SKM-1 treated with dmso at 0.1 percent for 144 hours (cell line): ENCODE results near the gene CTIF.
"Not testable (repeated sequence)": the region's sequence is repeated elsewhere in the genome, so short reads cannot be mapped to it uniquely, and the experiment has no call there.

Source experiments
- DNase-seq: peaks from one replicate; lab custom pipeline; 2025; ENCODE audit not compliant: unreplicated experiment; lab: John Stamatoyannopoulos, UW

CTIF gene

DNA sequence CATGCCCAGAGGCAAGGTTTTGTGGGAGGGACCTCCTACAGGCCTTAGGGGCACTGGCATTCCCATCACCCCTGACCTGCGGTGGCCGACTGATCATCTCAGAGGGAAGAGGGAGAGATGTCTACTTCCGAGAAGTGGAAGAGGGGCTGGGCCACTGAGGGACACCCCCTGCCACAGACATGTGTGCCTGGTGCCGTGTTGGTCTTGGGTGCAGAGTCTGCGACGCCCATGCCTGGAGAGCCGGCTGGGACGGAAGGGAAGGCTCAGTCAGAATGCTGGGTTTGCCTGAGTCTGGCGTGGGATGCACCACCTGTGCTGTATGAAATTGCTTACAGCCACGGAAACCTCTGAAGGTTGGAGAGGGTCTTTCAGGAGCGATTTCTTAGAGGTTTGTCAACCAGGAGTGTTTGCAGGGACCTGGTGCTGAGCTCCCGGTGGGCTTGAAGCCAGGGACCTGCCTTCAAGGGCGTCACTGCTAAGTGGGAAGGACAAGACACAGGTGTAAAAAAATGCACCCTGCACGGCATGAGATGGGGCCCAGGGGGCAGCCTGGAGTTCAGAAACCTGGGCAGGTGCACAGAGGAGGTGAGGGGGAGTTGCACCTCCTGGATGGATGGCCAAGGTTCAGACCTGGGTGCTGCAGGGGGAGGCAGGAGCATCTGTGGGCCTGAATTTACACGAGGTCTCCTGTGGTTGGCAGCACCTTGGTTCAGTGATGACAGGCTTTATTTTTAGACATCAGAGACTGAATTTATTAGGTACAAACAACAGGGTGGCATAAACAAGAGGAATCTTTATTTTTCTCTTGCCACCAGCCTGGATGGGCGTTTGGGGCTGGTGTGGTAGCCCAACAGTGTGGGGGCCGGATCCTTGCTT, 100.3 kb downstream of the CTIF start:
- no peak for DNase-seq

DNA sequence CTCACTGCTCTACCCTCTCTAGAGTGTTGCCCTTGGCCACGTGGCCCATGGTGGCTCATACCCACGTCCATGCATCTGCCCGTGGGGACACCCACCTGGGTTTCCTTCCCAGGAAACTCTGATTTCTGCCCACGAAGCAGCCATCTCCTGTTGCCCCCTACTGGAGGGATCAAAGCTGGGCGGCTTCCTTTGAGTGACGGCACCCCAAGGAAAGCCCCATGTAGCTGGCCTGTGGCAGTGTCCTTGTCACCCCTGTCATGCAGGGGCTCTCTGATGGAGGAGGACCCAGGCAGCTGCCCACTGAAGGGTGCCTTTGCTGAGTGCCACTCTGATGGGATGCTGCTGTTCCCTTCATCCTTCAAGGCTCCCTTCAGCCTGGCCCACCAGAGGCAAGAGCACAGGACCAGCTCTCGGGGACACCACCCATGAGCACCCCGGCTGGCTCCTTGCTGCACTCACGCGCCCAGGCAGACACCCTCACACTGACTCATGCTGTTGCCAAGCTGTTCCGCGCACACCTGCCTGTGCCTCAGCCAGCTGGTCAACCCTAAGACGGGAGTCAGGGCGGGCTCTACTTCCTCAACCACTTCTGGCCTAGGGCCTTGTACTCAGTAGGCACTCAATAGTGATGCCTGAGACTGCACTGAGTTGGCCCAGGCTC, 101.1 kb downstream of the CTIF start:
- DNase-seq, result no peak

DNA sequence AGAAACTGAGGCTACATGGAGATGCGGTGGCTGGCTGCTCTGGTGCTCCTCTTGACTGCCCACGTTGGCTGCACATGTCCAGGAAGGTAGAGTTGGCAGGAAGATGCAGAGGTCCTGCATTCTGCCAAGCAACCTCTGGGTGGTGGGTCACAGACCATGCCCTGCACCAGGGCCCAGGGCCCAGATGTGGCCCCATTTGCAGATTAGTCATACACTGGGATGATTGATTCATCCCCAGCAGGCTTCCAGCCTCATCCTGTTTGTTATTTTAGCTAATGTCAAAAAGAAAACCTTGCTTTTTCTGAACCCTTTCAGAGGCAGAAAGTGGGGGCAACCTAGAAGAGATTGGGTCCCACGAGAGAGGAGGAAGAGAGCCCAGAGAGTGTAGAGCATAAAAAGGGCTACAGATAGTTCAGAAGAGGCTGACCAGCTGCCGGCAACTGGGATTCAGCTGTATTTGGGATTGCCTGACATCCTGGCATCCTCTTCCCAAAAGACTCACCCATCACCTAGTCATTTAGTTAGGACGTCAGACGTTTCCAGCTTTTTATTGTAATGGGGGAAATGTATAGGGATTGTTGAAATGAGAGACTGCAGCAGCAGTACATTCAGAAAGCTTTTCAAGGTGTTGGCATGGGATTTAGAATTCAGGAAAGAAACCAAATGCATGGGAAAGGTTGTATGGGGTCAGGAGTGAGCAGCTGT, 101.9 kb downstream of the CTIF start:
- no peak for DNase-seq

DNA sequence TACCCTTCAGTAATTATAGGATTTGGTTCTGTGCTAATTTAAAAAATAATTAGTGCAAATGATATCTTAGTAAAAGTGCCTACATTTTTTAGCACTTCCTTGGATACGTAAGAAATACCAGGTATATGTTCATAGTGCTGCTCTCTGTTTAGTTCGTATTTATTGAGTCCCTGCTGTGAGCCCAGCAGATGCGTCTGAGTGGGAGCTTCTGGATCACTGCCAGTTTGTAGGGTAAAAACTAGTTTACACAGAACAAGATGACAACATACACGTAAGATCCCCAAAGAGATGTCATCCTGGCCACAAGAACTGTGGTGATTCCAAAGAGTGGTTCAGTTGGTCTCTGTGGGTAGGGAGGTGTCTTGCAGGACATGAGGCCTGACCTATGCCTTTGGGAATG, 103.2 kb downstream of the CTIF start:
- no peak for DNase-seq

DNA sequence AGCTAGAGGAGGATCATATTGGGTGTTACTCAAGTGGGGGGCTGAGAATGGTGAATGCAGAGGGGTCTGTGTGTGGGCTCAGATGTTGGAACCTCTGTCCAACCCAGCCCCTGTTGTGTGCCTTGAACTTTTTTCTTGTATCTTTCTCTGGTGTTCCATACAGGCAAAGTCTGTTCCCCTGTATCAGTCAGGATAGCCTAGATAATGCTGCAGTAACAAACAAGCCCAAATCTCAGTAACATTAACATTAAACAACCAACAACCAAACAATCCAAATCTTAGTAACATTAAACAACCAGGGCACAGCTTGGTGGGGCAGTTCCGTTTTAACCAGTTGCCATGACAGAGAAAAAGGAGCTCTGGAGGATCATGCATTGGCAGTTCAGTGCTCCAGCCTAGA, 103.7 kb downstream of the CTIF start:
- DNase-seq, result no peak

DNA sequence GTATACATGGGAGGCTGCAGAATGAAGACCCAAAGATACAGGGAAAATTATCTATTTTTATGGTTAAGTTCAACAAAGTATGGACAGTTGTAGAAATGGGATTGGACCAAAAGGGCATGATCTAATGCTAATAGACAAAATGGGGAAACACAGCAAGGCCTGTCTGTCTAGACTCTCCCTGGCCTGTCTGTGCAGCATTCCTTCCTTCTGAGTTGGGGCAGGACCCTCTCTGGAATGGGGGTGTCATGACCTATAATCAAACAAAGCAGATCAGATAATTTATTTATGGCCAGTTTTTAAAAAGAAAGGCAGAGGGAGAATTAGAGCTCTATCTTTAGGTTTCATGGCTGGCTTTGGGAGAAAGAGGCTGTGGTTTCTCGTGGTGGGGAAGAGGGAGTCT, 104.4 kb downstream of the CTIF start:
- no peak for DNase-seq

DNA sequence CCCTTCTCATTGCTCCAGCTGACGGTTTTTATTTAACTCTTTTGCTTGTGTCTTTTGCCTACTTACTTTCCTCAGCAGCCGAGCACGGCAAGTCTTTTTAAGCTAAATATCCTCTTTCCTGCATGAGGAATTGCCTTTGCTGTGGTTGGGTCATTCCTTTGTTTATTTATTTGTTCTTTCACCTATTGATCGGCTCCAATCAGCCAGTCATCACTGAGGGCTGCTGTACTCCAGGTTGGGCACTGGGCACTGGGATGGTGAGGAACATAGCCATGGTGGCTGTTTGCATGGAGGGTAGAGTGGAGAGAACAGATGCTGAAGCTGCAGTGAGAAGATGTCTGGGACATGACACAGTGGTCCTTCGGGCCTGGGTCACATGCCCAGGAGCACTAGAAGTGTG, 105.2 kb downstream of the CTIF start:
- no peak for DNase-seq

DNA sequence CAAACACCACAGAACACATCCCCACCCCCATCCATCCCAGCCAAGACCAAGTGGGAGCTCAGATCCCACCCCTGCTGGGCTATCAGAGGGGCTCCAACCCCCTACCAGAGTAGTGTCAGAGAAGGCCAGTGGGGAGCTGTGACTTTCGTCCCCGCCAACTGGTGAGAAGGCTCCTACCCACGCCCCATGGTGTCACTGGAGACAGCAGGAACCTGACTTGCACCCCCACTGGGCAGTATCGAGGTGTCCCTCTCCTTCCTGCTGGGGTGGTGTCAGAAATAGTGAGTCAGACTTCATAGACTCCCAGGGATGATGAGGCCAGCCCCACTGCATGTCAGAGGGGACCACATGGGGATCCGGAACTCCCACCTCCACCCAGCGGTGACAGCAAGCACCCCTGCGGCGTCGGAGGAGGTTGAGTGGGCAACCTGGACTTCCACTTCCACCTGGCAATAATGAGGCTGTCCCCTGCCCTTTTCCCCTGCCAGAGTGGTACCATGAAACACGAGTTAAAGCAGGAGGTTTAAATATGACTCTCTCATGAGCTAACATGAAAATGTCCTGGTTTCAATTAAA, 106.7 kb downstream of the CTIF start:
- DNase-seq, result no peak

DNA sequence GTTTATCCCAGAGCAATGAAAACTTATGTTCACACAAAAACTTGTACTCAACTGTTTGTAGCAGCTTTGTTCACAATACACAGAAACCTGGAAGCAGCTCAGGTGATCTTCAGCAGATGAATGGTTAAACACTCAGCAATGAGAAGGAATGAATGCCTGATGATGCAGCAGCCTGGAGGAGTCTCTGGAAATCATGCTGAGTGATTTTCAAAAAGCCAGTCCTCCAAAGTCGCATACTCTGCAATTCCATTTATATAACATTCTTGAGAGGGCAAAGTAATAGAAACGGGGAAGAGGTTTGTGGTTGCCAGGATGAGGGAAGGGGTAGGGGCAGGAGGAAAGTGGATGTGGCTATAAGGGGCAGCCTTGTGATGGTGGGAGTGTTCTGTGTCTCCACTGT, 108.1 kb downstream of the CTIF start:
- DNase-seq, result no peak

DNA sequence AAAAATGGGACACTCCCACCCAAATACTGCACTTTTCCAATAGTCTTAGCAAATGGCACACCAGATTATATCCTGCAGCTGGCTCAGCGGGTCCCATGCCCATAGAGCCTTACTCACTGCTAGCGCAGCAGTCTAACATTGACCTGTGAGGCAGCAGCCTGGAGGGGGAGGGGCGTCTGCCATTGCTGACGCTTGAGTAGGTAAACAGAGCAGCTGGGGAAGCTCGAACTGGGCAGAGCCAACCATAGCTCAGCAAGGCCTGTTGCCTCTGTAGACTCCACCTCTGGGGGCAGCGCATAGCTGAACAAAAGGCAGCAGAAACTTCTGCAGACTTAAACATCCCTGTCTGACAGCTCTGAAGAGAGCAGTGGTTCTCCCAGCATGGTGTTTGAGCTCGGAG, 110.4 kb downstream of the CTIF start:
- DNase-seq, result no peak

DNA sequence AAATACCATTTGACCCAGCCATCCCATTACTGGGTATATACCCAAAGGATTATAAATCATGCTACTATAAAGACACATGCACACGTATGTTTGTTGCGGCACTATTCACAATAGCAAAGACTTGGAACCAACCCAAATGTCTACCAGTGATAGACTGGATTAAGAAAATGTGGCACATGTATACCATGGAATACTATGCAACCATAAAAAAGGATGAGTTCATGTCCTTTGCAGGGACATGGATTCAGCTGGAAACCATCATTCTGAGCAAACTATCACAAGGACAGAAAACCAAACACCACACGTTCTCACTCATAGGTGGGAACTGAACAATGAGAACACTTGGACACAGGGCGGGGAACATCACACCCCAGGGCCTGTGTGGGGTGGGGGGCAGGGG, 115.8 kb downstream of the CTIF start:
- not testable (repeated sequence) for DNase-seq

DNA sequence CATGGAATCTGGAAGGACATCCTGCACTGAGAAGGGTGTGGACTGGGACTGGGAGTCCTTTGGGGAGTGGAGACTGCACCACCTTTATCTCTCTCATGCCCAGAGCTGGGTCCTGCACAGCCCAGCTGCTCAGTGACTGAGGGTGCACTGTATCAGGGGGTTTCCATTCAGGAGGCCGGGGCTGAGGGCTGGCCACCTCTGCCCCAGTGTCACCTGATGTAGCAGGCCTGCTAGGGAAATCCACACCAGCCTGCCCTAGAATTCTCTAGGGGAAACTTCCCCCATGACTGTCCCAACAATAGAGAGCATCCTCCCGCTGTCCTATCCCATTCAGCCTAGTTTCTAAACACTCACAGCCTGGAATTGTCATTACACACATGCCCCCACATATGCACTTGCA, 116.7 kb downstream of the CTIF start:
- DNase-seq, result no peak

DNA sequence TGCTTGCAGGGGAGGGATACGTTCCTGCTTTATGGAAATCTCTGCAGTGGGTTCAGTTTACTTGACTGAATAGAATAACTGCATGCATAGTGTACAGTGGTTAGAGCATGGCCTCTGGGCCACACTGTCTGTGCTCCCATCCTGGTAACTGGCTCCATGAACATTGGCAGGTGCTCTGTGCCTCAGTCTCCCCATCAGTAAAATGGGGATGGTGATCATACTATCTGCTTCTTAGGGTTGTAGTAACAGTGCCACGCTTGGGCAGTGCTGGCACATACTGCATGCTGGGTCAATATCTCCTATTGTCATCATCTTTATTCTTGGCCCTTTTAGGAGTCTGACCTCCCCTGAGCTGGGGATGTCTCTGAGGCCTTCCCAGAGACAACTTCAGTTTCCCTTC, 117.3 kb downstream of the CTIF start:
- DNase-seq, result no peak

DNA sequence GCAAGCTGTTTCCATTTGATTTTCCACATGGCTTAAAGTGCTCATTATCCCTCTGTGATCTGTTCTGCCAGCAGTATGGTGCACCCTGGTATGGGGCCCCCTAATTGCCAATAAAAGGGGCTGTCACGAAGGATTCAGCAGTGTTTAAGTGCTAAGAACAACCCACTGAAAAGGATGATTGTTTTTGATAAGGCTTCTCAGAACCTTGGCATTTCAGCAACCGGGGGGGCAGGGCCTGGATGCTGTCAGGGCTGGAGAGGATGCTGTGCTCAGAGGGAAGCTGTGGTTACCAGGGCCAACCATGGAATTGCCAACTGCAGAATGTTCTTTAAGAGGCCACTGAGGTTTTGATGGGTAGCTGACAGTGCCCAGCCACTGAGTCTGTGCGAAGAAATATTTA, 117.8 kb downstream of the CTIF start:
- DNase-seq, result no peak

DNA sequence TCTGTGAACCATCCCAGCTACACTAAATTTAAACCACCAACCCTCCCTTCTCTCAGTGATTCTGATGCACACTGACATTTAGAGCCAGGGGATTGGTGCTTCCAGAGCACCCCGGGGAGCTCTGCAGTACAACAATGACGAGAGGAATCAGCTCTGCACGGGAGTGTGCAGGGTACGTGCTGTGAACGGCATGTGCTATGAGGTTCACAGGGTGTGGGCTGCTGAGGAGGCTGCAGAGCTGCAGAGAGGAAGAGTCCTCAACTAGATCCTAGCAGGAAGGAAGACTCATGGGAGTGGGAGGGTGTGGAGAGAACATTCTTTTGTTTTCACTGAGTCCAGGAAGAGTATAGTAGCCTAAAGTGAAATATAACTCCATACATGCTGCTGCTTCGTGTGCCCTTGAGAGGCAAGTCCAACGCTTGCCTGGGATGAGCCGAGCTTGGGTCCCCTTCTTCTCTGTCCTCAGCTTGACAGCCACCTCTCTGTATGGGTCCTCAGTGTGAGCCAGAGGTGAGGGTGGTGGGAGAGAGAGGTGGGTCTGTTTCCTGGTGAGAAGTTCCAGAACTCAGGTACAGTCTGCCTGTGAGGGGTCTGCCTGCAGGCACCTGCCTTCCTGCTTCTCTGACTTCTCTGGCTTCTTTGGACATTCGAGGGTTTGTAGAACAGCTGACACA, 118.8 kb downstream of the CTIF start:
- DNase-seq, result no peak

DNA sequence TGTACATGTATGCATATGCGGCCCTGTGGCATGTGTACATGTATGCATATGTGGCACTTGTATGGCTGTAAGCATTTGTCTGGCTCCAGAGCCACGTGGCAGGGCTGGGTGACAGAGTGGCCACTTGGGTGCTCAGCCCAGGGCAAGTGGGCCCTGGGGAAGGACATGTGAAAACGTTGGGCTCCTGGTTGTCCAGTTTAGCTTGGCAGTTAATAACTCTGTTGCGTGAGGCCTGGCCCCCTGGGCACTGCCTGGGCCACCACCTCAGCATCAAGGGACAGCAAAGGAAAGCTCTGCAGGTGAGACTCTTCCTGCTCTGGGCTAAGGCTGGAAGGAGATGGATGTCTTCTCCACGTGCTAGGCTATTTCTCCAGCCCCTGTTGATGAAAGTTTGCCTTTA, 119.9 kb downstream of the CTIF start:
- no peak for DNase-seq

DNA sequence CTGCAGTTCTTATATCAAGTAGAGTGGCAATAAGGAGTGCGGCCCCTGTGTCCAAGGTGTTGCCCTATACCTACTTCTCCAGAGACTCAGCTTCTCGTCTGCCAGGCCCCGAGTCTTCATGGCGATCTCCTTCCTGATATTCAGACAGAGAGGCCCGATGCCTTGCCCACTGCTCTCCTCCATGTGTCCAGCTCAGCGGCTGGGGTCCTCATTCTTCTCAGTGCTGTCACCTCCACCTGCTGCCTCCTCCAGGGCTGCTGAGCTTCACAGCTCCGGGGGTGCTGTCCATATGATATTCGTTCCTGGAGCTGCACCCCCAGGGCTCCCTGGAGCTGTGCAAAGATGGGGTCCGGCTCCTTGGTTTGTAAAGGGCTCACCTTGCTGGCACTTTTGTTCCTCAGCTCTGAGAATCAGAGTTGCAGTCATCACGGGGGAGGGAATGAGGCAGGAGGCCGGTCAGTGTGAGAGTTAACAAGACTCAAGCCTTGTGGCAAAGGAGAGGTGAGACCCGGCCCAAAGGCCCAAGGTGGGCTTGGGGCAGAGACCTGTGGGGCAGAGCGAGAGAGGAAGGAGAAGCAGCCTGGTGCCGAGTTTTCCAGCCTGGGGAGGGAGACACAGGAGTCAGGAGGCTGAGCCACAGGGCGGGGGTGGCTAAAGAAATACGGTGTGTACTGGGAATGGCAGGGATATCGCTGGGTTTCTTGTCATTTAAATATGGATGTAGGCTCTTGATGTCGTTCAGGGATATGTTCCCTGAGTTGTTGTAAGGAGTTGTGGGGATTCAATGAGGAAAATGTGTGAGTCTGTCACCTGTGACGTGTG, 120.6 kb downstream of the CTIF start:
- no peak for DNase-seq

DNA sequence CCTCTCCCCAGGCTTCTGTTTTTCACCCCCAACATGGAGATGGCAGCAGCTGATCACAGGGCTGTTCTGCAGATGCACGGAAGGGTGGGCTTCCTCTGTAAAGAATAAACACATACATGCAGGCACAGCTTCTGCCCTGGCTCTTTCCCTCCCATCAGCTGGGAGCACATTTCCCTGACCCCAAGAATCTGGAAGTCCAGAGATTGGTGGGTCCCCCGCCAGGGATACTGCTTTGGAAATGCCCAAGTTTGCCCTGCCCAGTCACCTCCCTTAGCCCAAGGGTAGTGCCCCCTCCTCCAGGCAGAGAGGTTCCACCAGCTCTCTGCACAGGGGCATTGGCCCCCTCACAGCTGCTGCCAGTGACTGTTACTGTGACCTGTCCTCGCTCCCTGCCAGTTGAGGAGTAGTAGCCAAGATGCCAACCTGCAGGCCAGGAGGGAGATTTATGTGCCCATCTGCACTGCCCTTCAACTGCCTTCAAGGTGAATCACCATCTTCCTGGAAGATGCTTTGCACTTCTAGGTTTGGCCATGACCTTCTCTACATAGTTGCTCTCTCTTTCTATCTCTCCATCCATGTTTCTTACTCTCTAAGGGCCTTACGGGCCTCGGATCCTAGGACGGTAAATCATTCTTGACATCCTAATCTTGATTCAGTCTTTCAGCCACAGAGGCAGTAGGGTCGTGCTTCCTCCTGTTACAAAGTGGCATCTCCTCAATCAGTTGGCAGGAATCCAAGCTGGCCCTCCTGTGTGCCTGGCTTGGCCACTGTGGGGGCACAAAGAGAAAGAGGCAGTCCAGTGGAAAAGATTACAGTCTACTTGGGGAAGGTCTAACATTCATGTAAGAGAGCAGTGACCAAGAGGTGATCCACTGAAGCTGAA, 121.8 kb downstream of the CTIF start:
- no peak for DNase-seq

DNA sequence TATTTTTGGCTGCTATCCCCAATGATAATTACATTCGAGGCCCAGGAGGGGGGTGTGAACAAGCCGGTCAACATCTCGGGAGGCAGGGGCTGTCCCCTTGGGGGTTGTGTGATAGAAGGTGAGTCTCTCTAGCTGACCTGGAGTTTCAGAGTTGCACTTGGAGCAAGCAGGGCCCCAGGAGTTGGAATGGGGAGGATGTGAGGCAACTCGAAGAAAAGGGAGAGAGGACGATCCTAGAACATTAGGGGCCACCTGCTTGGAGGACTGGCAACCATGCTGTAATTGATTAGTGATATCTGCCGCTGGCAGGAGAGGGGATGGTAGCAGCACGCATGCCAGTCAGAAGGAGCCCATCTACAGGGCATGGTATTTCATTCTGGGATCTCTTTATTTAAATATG, 122.6 kb downstream of the CTIF start:
- no peak for DNase-seq
